Activated CD4-positive, alpha-beta T cell treated with anti-CD3 and anti-CD28 coated beads for 24 hours (primary cell): ENCODE data around the gene TIPRL.
A peak's percentile ranks its signal among the peaks of the same experiment; 100 is the strongest.
"Not testable (repeated sequence)": the region's sequence is repeated elsewhere in the genome, so short reads cannot be mapped to it uniquely, and the experiment has no call there.

Experiments
- DNase-seq, 2 donors: peaks; one replicate each; pipeline ENCODE4 v3.0.0-alpha.2; 2020; ENCODE audit warnings: low read depth in 2 of 2

TIPRL gene

DNA sequence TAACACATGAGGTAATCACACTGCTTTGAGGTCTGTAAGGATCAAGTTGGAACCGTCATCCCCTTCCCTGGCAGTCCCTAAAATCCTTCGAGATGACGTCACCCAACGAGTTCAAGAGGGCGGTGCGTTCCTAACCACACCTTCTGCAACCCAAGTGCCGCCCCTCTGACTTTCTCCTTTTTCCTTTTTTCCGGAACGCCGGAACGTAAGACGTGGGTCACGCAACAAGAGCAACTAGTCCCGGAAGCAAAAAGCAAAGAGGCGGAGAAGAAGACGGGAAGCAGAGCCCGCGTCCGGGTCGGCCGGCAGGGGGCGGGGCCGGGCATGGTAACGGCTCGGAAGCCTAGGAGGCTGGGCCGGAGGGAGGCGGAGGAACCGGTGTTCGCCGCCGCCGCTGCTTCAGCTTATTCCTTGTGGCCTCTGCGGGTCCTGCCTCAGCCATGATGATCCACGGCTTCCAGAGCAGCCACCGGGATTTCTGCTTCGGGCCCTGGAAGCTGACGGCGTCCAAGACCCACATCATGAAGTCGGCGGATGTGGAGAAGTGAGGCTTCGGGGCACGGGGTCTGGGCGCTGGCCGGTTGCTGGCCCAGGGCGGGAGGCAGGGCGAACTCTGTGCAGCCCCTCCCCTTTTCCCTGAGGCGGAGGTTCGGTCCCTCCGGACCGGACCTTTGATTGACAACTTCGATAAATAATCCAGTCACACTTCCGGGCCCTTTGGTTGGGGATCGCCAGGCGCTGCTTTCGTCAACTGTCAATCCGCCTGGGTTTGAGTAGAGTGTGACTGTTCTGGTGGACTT is at the start of gene TIPRL:
Gene TIPRL, plus strand, starts transcription at position 325 of the 800 bp plus-strand sequence. Its CDS starts 116 bp downstream, at position 441.
- peak; percentile 88 to 91 for DNase-seq

DNA sequence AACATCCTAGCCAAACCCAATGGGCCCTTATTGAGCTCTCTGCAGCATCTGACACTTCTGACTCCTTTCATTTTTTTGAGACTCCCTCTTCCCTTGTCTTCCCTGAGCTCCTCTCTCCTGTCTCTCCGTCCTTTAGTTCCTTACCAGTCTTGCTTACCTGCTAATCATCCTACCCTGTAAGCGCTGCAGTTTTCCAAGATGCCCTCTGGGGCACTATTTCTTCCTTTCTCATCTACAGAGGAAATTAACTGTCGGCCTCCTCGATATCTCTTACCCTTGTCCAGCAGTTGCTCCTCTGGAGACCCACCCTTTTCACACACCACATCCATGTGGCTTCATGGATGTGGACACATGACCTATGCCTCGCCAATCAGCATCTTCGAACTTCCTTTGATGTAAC is 48.8 kb upstream of the TIPRL start:
- no peak for DNase-seq

DNA sequence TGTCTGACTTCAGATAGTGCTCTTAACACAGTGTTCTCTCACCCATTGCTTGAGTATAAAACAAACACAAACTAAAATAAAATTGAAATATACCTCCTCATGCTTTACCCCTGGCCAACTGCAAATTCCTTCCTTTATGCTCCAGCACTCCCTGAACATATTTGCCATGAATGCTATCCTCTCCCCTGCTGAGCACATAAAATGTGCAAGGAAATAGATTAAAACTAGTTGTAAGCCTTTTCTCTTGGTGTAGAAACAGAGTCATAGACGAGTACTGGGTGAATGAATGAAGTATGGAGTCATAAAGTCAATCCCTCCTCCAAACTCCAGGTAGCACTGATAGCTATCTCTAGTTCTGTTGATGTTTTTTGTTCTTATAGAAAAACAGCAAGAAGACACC is 44.6 kb upstream of the TIPRL start:
- no peak for DNase-seq

DNA sequence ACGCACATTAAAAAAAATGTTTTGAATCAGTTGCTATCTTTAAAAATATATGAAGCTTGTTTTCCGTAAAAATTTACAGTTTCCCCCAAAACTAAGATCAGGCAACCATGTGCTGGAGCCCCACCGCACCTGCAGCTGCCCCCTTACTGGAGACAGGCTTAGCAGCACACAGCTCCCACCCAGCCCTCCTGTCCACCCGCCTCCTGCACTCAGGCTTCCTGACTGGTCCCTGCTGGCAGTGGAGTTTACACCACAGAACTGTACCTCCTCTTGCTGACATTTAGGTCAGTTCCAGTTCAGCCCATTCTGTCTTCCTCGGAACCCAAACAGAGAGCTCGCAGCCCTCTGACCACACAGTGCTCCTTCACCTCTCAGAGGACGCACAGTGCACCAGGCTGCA is 44.1 kb upstream of the TIPRL start:
- no peak for DNase-seq

DNA sequence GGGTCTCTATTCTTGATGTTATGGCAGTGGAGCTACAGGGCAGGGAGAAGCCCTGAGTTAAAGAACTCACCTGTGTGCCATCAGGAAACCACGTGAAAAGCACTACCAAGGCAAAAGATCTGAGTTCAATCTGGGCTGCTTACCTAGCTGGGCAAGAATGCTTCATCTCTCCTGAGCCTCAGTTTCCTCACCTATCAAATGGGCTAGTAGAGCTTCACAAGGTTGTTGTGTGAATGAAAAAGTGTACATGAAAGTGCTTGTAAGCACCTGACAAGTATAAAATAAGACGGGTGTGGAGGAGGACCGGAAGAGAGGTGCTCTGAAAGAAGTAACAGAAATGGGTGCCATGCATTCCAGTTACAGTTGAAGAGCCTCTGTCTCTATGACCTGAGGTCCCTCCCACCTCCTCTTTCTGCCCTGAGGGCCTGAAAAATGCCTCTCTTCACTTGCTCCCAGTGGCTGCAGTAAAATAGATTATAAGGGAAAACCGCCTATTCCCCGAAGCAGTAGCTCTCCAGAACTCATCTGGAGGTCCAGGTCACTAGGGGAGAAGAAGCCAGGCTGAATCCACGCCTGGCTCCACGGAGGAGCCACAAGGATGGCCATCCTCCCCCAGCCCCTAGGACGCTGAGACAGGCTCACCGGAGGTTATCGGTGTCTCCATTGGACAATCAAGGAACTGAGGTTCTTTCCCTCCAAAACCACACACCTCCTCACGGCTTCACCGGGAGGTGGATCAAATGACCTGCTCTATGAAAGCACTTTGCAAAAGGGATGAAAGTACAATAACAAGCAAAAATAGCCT is 43.4 kb upstream of the TIPRL start:
- DNase-seq = no peak

DNA sequence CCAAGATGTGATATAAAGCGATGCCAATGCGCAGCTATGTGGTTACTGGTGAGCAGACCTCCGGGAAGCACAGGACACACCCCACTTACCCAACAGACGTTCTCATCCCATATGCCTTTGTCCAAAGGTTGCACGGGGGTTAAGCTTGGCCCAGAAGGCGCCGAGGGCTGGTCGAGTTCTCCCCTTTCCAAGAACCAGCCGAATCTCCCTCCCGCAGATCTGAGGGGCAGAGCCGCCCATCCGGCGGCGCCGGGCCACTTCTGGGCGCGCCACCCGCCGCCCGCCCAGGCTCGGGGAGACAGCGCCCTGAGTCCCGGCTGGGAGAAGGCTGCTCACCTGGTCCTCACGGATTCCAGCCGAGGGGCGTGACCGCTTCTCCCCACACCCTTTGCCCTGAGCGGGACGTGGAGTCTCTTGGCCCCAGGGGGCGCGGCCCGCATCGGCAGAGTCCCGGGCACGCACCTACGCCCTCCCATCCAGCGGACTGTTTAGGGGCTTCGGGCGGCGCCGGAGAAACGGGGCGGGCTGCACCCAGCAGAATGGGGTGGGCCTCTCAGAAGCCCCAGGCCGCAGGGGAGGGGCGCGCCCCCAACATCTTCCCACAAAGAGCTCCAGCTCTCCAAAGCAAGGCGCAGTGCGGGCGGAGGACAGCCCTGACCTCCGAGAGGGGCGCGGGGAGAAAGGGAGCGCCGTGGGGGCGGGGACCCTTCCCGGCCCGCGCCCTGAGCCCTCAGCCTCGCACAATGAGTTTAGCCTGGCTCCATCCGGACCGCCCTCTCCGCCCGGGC is 42.6 kb upstream of the TIPRL start:
- DNase-seq = no peak

DNA sequence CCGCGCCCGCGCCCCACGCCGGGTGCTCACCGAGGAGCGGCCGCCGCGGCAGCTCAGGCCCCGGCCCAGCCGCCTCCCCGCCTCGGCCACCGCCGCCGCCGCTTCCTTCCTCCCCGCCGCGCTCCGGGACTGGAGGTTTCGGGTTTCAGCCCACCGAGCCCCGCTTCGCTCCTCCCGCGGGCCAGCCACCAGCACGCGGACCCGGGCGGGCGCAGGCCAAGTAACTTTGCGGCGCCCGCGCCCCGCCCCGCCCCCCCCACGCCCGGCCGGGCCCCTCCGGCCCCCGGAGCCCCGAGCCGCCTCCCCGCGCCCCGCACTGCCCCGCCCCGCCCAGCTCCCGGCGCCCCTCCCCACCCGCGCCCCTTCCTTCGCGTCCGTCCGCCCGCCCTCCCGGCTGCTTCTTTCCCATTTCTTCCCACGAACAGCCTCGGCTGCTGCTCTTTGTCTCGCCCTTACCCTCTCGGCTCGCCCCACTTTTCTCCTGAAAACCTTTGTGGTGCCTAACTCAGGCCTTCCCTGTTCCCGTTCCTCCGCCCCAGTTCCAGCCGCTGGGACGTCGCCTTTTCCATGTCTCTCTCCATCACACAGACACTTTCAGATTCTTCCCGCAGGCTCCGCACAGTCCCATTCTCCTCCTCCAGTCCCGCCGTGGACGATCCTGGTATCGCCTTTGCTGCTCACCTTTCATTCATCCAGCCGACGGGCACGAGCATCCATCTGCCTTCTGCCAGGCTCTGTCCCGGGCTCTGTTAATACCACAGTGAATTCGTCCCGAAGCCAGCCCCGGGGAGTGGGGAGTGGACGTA is 41.9 kb upstream of the TIPRL start, which contains the start of gene GPR161:
Gene GPR161, minus strand, starts transcription at position 222 of the 806 bp plus-strand sequence. CDS start 32,080 bp downstream, outside the sequence.
- DNase-seq = no peak

DNA sequence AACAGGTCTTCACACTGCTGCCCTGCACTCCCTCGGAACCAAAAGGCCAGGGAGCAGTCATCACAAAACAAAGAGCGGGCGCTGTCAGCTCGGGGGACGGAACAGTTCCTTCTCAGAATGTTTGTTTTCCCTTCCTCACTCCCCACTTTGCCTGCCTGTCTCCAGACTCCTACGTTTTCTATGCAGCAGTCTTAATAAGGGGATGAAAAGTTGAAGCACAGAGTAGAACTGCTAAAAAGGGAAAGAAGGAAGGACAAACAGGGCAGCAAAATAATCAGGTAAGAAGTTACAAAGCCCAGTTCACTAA is 41.3 kb upstream of the TIPRL start:
- no peak for DNase-seq

DNA sequence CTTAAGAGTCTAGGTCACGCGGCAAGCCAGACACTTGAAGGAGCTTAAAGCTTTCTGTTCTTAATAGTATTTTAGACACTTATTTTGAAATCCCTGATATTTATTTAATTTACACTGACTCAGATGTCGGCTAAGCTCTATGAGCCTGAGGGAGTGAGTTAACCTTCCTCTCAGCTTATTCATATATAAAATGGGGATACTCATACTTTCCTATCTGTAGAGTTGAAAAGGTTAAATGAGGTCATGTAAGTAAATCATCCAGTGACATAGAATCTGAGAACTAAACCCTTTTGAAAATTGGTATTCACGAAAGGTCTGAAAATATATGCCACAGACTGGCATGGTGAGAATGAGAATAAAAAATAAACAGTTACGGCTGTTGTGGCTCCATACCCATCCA is 40.6 kb upstream of the TIPRL start:
- DNase-seq = no peak

DNA sequence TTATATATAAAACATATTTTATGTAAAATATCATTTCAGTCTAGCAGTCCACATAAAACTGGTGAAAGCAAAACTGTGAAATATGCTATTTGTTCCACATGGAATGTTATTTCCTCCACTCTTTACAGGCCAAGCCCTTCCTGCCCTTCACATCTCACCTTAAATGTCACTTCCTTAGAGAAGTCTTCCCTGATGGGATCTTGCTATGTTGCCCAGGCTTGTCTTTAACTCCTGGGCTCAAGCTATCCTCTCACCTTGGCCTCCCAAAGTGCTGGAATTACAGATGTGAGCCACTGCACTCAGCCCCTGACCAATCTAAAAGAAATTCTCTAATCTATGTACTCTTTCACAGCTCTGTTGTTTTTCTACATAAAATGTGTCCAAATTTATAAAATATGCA is 39.7 kb upstream of the TIPRL start:
- no peak for DNase-seq

DNA sequence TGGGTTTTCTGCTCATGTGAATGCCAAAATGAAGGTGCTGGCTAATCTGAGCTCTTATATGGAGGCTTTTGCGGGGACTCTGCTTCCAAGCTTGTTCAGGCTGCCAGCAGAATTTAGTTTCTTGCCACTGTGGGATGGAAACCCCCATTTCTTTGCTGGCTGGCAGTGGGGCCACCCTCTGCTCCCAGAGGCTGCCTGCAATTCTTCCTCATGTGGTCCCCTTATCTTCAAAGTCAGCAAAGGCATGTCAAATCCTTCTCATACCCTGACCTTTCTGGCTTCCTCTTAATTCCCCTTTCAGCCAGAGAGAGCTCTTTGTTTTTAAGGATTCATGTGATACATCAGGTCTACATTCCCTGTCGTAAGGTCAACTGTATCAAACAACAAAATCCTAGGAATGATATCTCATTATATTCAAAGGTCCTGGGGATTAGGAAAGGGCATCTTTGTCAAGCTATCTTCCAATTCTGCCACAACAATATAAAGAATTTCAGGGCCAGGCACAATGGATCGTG is 36.8 kb upstream of the TIPRL start:
- DNase-seq = no peak

DNA sequence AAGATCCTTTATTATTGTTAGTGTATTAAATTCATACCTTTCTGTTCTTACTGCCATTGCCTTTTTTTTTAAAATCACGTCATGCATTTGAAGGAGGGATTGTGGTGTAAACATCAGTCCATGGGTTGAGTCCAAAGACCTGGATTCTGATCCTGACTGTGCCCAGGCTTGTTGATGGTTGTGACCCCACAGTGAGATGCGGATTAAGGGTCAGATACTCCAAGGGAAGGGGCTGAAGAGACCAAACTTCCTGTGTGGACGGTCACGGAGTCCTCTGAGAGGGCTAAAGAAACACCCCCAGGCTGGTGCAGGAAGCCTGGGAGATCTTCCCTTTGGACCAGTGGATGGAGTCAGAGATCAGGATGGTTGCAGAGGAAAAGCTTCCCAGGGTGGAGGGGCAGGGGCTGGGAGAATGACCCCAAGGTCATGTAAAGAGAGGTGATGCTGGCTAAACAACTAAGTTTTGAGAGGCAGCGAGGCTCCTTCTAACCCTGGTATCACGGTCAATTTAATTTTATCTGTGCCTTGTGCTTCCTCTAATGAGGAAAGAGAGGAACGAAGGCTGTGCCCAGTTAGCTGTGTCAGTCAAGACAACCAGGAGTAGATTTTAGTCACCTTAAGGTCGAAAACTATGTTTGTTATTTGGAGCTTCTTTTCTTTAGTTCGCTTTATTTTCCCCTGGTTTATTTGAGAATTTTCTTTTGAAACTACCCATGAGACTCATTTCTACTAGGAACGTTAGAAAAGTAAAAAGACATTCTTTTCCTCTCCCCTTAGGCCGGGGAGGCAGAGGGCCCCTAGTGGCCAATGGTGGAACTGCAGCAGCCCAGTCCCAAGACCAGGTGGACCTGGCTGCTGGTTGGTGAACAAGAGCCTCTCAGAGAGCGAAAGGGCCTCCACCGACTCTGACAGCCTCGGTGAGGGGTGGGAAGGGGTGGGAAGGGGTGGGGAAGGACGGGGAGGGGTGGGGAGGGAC is 33.3 kb upstream of the TIPRL start:
- peak; percentile 80 to 83 for DNase-seq

DNA sequence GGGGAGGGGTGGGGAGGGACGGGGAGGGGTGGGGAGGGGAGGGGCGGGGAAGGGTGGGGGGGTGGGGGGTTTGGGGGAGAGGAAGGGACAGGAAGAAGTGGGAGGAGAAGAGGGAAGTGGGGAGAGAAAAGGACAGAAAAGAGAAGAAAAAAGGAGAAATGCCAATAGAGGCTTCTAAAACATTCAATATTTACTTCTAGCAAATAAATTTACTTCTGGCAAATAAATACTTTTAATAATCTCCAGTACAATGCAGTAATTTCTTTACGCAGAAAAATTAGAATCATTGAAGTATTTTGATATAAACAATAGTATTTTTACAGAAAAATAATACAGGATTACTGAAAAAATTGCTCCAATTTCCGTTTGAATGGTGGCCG is 32.6 kb upstream of the TIPRL start:
- no peak for DNase-seq

DNA sequence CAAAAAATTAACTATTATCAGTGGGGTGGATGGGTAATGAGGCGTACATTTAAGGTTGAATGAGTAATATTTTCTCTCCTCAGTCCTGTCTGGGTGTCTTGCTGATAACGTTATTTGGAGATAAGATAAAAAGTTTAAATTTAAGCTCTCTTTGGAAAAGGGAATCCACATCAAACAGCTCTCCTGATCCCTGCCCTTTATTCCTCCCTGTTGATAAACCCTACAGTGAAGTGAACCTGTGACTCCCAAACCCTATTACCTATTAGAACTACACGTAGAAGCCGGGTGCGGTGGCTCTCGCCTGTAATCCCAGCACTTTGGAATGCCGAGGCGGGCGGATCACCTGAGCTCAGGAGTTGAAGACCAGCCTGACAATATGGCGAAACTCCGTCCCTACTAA is 32.1 kb upstream of the TIPRL start:
- DNase-seq = no peak

DNA sequence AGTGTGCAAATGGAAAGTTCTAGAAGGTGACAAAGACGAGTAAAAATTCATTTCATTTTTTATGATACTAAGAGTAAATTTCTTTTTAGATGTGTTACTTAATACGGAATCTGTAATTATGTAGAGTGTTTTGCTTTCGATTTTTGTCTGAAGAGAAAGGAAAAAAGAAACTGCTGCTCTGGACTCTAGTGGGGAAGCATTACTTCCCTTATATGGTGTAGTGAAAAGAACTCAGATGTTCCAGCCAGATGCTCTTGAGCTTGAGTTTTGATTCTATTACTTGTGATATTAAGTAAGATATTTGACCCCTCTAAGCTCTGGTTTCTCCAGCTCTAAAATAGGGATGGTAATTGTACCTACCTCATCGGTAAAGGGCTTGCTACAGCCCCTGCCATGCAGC is 29.8 kb upstream of the TIPRL start:
- no peak for DNase-seq

DNA sequence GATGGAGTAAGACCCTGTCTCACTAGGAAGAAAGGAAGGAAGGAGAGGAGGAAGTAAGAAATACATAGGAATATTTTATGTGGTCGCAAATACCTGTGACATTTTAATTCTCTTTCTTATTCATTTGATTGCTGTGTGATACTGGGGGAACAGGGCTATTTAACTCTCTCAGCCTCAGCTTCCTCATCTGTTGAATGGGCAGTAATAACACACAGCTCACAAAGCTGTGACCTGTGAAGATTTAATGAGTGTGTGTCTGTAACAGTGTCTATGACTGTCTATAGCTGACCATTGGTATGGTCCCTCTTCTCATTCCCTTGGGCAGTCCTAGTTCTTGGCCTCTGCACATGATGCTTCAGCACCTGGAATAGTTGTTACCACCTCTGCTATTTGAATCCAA is 28.5 kb upstream of the TIPRL start:
- DNase-seq = no peak

DNA sequence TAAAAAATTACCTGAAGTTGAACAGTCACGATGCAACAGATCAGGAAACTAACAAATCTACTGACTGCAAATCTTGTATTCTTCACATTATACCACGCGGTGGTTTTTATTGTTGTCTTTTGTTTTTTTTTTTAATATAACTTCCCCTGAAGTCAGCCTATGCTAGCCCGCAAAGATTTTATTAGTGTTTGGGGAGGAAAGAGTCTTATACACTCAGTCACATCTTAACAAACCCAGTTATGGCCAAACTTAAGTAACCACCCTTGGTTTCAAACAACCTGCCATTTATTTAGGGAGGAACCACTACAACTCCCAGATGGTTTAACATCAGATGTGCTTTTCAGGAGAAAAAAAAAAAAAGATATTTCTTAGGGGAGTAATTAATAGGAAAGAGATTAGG is 26.8 kb upstream of the TIPRL start:
- DNase-seq = no peak

DNA sequence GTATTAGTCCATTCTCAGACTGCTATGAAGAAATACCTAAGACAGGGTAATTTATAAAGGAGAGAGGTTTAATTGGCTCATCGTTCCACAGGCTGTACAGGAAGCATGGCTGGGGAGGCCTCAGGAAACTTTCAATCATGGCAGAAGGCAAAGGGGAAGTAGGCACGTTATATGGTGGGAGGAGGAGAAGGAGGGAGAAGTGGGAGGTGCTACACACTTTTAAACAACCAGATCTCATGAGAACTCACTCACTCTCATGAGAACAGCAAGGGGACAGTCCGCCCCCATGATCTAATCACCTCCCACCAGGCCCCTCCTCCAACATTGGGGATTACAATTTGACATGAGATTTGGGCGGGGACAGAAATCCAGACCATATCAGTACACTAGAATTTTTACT is 24.1 kb upstream of the TIPRL start:
- not testable (repeated sequence) for DNase-seq

DNA sequence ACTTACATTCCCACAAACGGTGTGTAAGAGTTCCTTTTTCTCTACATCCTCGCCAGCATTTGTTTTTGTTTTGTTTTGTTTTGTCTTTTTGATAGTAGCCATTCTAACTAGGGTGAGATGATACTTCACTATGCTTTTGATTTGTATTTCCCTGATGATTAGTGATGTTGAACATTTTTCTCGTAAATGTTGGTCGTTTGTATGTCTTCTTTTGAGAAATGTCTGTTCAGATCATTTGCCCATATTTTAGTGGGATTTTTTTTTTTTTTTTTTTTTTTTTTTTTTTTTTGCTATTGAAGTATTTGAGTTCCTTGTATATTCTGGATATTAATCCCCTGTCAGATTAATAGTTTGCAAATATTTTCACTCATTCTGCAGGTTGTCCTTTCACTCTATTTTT is 22.9 kb upstream of the TIPRL start:
- no peak for DNase-seq

DNA sequence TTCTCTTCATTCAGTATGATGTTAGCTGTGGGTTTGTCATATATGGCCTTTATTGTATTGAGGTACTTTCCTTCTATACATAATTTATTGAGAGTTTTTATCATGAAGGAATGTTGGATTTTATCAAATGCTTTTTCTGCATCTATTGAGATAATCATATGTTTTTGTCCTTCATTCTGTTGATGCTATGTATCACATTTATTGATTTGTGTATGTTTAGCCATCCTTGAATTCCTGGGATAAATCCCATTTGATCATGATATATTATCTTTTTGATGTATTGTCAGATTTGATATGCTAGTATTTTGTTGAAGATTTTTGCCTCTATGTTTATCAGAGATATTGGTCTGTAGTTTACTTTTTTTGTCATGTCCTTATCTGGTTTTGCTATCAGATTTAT is 21.1 kb upstream of the TIPRL start:
- no peak for DNase-seq
